Measurements from ENCODE around the gene IDNK.

- TF ChIP-seq CTCF (IDR thresholded peaks at IDR 0.05) (no peak), POLR2A (IDR thresholded peaks at IDR 0.05) (no peak)
Measured at GRCh38 chr9:83622433-83622938, 457 bp upstream of the IDNK start.

All from adrenal gland (tissue), 5 donors.